K562 (cell line): Measurements from ENCODE around the gene FOS. TPM values are rescaled to one million over a fixed set of nuclear protein-coding genes. Genes with fewer than 3 reads are reported as not detected.
A peak's percentile ranks its signal among the peaks of the same experiment; 100 is the strongest.

ENCODE experiments used
- ARNT ChIP-seq, 2 experiments: fragments of 450-650 bp; IDR thresholded peaks; 2 replicates each; pipeline ENCODE4 v1.6.1; 2016; ENCODE audit warnings: mild to moderate bottlenecking in 1 of 2
- BACH1 ChIP-seq: fragments of 200-800 bp; sonication (Bioruptor generic); IDR thresholded peaks from 2 replicates; pipeline ENCODE4 v1.6.1; 2016; ENCODE audit warnings: missing genetic modification characterization, missing compliant biosample characterization
- BCOR ChIP-seq: fragments of 450-650 bp; IDR thresholded peaks from 2 replicates; pipeline ENCODE4 v1.6.1; 2016
- CUX1 ChIP-seq: fragments of 200-800 bp; sonication (Bioruptor generic); IDR thresholded peaks from 2 replicates; pipeline ENCODE4 v1.6.1; 2016; ENCODE audit warnings: missing genetic modification characterization, missing compliant biosample characterization
- EGR1 ChIP-seq: fragments of 450-650 bp; conservative IDR thresholded peaks from 2 replicates; pipeline ENCODE4 v1.6.1; 2017; ENCODE audit warnings: mild to moderate bottlenecking
- GATAD2A ChIP-seq: fragments of 450-650 bp; IDR thresholded peaks from 2 replicates; pipeline ENCODE4 v1.6.1; 2017
- KAT7 ChIP-seq: sonication (generic); formaldehyde crosslinking; IDR thresholded peaks from 2 replicates; pipeline ENCODE4 v1.8.0; 2022; ENCODE audit warnings: missing genetic modification reagents, mild to moderate bottlenecking, borderline replicate concordance
- MTF1 ChIP-seq: fragments of 250-450 bp; sonication (Bioruptor Pico); IDR thresholded peaks from 2 replicates; pipeline ENCODE4 v1.9.0; 2021; ENCODE audit warnings: moderate library complexity, mild to moderate bottlenecking, inconsistent platforms, borderline replicate concordance
- PHB2 ChIP-seq: fragments of 450-650 bp; IDR thresholded peaks from 2 replicates; pipeline ENCODE4 v1.6.1; 2017; ENCODE audit warnings: low read depth
- PML ChIP-seq: IDR thresholded peaks from 2 replicates; pipeline ENCODE4 v1.6.1; 2012; ENCODE audit warnings: low read length, inconsistent platforms
- RBM39 ChIP-seq: fragments of 200-400 bp; formaldehyde crosslinking; optimal IDR thresholded peaks from 2 replicates; pipeline ENCODE3; 2018; ENCODE audit warnings: low read depth, low read length
- SIRT6 ChIP-seq: IDR thresholded peaks from one replicate; pipeline ENCODE4 v1.6.1; 2012; ENCODE audit warnings: low read depth, mild to moderate bottlenecking, control low read depth, inconsistent platforms, low read length, moderate library complexity
- SLC30A9 ChIP-seq: fragments of 250-450 bp; sonication (Bioruptor Pico); IDR thresholded peaks from 2 replicates; pipeline ENCODE4 v1.8.0; 2022; ENCODE audit warnings: mild to moderate bottlenecking, moderate library complexity
- SNRNP70 ChIP-seq: fragments of 200-400 bp; formaldehyde crosslinking; optimal IDR thresholded peaks from 2 replicates; pipeline ENCODE3; 2017; ENCODE audit warnings: low read depth, low read length
- SRSF3 ChIP-seq: fragments of 200-400 bp; formaldehyde crosslinking; IDR thresholded peaks from 2 replicates; pipeline ENCODE4 v1.6.1; 2016; ENCODE audit warnings: mild to moderate bottlenecking, low read length, moderate library complexity; ENCODE audit not compliant: insufficient read depth
- SRSF7 ChIP-seq: fragments of 200-400 bp; formaldehyde crosslinking; optimal IDR thresholded peaks from 2 replicates; pipeline ENCODE3; 2017; ENCODE audit warnings: mild to moderate bottlenecking, low read depth, low read length
- TAL1 ChIP-seq: fragments of 450-650 bp; IDR thresholded peaks from 2 replicates; pipeline ENCODE4 v1.6.1; 2016; ENCODE audit warnings: mild to moderate bottlenecking
- TBP ChIP-seq: optimal IDR thresholded peaks from 2 replicates; pipeline ENCODE3; 2011; ENCODE audit warnings: low read depth, low read length, improper control_type of control experiment
- WHSC1 ChIP-seq: IDR thresholded peaks from one replicate; pipeline ENCODE4 v1.6.1; 2012; ENCODE audit warnings: low read length, control low read depth, inconsistent platforms
- ZBTB43 ChIP-seq: sonication (generic); formaldehyde crosslinking; IDR thresholded peaks from 2 replicates; pipeline ENCODE4 v1.8.0; 2023; ENCODE audit warnings: mild to moderate bottlenecking, missing genetic modification reagents
- ZNF280B ChIP-seq: fragments of 250-450 bp; sonication (Bioruptor Pico); IDR thresholded peaks from 2 replicates; pipeline ENCODE4 v1.5.1; 2021; ENCODE audit warnings: mild to moderate bottlenecking
- ZNF41 ChIP-seq: fragments of 250-450 bp; sonication (Bioruptor Pico); conservative IDR thresholded peaks from 2 replicates; pipeline ENCODE4 v1.4.0; 2020; ENCODE audit warnings: mild to moderate bottlenecking
- ZNF696 ChIP-seq: fragments of 250-450 bp; sonication (Bioruptor Pico); conservative IDR thresholded peaks from 2 replicates; pipeline ENCODE4 v1.4.0; 2020; ENCODE audit warnings: mild to moderate bottlenecking, moderate library complexity
- ZSCAN32 ChIP-seq: fragments of 450-650 bp; formaldehyde crosslinking; IDR thresholded peaks from 2 replicates; pipeline ENCODE4 v1.4.0; 2020; ENCODE audit warnings: mild to moderate bottlenecking, moderate library complexity
- polyA plus RNA-seq, 8 experiments: library from polyadenylated mRNA; depleted of rRNA in 4 of 8; stranded (reverse) in 5 of 8; unstranded in 3 of 8; fragments of >200 nt; fragmentation: Nextera tagmentation in 2 of 8; fragmentation: Illumina TruSeq in 1 of 8; extraction: Ambion mirVana in 2 of 8; extraction: Trizol in 1 of 8; gene quantifications; 2 replicates each; pipeline versions ENCODE4 v1.2.1 to v1.2.3, GENCODE V29; 2011 to 2014; ENCODE audit warnings: inconsistent platforms in 1 of 8, missing spikeins in 1 of 8
- total RNA-seq, 7 experiments: library from RNA; depleted of rRNA in 6 of 7; stranded (reverse); fragments of >200 nt in 6 of 7; fragmentation: Illumina TruSeq in 2 of 7; extraction: Trizol in 2 of 7; gene quantifications; 2 replicates each; pipeline versions ENCODE4 v1.2.1 to v1.2.3, GENCODE V29; 2011 to 2021; ENCODE audit warnings: low replicate concordance in 1 of 7

The FOS gene
- total and polyA plus RNA-seq, 9 of the 15 experiments (the other 6 are each of a cell fraction or from before 2014, with no cell fraction given) = 0.54 to 13.8 (median 8.9) TPM

- TF ChIP-seq ZNF280B (CRISPR knock-in tag) (no peak), ARNT (IDR thresholded peaks at IDR 0.05) (0 out of 4 replicates have a peak, but pooled peaks have one; percentile 17 to 38), SLC30A9 (CRISPR knock-in tag) (no peak), GATAD2A (no peak), ZSCAN32 (no peak), SIRT6 (no peak), BACH1 (no peak), SRSF7 (no peak), KAT7 (CRISPR knock-in tag) (no peak), PHB2 (no peak), MTF1 (no peak), TAL1 (no peak), ZBTB43 (no peak), BCOR (peak; percentile 76; the same call in 1 of the 2 replicates), RBM39 (no peak), TBP (no peak), WHSC1 (no peak), EGR1 (peak; percentile 96), ZNF41 (CRISPR knock-in tag) (no peak), PML (no peak), CUX1 (CRISPR knock-in tag) (no peak), SNRNP70 (no peak), SRSF3 (no peak), ZNF696 (CRISPR knock-in tag) (no peak)
Observed at GRCh38 chr14:75301666-75302325, 23.2 kb downstream of the FOS start (continued).
